GM18858 (cell line): ENCODE results near the gene MYCBP2.
"Not testable (repeated sequence)": the region's sequence is repeated elsewhere in the genome, so short reads cannot be mapped to it uniquely, and the experiment has no call there.

ENCODE experiments used
- ATAC-seq: cut with Tn5 transposase; IDR thresholded peaks from one replicate; pipeline ENCODE4 v1.9.1; 2021; ENCODE audit not compliant: unreplicated experiment

The MYCBP2 gene

DNA sequence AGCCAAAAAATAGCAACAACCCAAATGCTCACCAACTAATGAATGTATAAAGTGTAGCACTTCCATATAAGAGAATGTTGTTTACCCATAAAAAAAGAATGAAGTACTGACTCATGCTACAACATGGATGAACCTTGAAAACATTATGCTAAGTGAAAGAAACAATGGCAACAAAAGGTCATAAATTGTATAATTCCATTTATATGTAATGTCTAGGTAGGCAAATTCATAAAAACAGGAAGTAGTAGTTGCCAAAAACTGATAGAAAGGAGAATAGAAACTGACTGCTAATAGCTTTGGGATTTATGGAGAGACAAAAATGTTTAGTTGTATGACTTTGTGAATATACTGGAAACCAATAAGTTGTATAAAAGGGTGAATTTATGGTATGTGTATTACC lies 21.6 kb downstream of the MYCBP2 start:
- ATAC-seq, result no peak

DNA sequence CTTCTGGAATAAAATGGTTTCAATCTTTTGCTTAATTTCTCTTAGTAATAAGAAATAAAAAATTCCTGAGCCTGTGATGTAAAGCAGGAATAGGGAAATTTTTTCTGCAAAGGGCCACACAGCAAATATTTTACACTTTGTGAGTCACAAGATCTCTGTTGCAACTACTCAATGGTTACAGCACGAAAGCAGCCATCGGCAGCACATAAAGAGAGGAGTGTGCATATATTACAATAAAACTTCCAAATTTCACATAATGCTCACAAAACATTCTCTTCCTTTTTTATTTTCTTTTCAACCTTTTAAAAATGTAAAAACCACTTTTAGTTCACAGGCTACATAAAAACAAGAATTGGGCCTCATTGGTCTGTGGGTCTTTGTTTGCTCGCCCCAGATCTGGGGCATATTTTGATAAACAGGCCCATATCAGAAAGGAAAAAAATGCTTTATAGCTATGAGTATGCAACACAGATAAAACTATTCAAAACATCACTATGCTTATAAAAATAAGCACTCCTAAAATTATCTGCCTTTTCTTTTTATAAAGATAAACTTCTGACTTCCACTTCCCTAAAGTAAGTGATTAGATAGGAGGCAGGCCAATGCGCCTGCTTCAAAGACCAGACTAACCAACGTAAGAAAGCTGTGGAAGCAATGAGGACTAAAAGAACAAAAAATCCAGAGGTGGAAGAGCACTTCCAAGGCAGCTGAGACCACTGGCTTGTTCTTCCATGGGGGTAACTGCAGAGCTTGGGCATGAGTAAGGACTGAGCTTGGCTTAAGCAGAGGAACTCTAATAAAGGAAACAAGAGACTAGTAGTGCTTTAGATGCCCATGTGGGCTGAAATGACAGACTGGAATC lies 26.5 kb downstream of the MYCBP2 start:
- ATAC-seq, result no peak

DNA sequence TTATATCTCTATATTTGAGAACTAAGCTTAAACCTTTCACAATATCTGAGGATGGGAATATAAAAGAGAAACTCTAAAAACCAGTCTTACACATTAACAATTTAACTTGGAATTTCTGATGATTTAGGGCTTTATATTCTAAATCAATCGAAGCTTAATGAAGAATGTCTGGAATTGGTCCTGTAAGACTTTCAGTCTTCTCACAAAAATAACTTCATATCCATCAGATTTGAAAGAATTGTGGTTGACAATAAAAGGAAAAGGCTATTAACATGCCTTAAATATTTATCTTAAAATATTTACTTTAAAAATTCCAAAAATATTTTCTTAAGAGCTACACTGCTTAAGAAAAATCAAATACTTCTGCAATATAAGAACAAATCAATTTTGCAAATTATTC lies 27.3 kb downstream of the MYCBP2 start:
- no peak for ATAC-seq

DNA sequence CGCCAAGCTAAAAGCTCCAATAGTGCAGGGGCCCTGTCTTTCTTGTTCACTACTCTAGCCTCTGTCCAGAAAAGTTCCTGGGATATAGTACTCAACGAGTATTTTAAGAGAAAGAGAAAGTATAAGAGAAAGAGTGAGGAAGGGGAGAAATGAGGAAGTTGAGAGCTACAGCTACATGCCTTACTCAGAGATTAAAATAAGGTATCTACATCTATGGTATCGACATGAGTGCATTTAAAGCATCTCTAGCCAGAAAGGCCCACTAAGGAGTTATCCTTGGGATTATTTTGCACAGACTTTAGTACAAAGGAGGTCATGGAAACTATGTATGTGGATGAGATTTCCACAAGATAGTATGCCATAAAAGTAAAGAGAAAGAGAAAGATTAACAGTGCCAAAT lies 28.5 kb downstream of the MYCBP2 start:
- ATAC-seq, result peak; percentile 82

DNA sequence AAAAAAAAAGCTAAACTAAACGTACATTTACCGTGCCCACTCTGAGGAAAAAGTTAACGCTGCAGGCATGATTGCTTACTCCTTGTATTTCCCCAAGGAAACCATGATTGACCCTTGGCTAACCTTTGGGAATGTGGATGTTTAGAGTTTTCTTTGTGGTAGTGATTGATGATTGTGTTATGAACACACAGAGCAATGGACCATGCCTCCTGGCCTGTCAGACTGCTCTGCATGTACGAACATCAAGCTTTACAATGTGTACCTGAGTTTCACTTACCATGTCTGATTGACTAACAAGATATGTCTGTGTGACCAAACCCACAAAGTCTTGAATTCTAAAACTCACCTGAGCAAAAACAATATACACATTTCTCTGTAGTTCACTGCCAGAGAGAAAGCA lies 35.1 kb downstream of the MYCBP2 start:
- ATAC-seq, result no peak

DNA sequence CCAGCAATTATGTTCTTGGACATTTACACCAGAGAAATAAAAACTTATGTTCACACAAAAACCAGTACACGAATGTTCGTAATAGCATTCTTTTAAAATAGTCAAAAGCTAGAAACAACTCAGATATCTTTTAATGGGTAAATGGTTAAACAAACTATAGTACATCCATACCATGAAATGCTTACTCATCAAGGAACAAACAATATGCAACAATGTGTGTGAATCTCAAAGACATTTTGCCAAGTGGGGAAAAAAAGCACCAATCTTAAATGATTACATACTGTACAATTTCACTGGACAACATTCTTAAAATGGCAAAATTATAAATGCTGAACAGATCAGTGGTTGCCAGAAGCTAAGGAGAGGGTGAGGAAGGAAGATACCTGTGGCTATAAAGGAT lies 36.6 kb downstream of the MYCBP2 start:
- ATAC-seq, result no peak

DNA sequence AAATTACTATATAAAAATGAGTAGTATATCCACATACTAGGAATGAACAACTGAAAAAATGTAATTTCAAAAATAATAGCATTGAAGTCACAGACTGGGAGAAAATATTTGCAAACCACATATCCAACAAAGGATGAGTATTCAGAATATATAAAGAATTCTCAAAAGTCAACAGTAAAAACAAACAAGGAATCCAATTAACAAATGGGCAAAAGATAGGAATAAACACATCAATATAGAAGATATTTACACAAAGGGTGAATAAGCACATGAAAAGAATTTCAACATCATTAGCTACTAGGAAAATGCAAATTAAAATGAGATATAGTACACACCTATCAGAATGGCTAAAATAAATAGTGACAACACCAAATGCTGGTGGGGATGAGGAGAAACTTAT lies 37.0 kb downstream of the MYCBP2 start:
- no peak for ATAC-seq

DNA sequence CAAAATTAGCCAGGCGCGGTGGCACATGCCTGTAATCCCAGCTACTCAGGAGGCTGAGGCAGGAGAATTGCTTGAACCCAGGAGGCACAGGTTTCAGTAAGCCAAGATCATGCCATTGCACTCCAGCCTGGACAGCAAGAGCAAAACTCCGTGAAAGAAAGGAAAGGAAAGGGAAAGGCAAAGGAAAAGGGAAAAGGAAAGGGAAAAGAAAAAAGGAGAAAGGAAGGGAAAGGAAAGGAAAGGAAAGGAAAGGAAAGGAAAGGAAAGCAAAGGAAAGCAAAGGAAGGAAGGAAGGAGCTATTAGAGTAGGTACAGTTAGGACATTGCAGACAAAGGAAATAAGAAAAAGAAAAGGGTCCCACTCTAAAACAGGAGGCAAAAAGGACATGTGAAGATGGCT lies 41.3 kb downstream of the MYCBP2 start:
- ATAC-seq, result not testable (repeated sequence)

DNA sequence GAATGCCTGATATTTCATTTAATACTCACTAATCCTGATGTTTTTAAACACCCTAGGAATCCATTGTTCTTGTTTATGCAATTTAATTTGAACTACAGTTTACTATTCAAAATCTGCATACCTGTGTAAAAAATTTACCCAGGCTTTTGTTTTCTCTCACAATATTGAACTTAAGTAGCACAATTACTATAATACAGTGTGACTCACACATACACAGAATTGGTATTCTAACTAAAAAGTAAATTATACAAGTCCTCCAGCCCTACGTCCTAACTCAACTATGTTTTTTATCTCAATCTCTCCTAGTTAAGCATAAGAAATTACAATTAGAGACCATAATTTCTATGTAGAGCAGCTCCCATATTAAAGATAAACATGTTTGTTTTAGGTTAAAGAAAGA lies 41.8 kb downstream of the MYCBP2 start:
- ATAC-seq, result no peak

DNA sequence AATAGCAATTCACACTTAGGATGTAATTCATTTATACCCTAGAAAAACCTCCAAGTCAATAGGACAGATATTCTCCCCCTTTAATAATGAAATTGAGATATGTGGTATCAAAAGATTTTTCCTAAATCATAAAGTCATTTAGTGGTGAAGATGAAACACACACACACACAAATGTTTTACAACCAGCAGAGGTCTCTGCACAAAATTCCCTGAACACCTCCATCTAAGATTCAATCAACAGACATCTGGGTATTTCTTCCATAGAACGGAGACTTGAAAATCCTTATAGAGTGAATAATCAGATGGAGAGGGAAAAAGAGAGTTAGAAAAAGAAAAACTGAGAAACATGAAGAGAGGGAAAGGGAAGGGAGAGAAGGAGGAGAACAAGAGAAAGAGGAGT lies 52.8 kb downstream of the MYCBP2 start:
- no peak for ATAC-seq

DNA sequence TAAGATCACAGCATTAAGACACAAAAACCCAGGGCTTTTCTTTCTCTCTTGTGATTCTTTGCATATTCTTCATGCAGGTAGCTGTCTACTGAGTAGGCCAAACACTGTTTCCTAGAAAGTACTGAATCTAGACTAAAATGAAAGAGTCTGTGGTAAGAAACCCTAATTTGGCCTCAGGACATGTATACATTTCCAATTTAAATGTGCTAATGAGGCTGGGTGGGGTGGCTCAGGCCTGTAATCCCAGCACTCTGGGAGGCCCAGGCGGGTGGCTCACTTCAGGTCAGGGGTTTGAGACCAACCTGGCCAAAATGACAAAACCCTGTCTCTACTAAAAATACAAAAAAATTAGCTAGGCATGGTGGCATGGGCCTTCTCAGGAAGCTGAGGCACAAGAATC lies 57.8 kb downstream of the MYCBP2 start:
- ATAC-seq, result no peak

DNA sequence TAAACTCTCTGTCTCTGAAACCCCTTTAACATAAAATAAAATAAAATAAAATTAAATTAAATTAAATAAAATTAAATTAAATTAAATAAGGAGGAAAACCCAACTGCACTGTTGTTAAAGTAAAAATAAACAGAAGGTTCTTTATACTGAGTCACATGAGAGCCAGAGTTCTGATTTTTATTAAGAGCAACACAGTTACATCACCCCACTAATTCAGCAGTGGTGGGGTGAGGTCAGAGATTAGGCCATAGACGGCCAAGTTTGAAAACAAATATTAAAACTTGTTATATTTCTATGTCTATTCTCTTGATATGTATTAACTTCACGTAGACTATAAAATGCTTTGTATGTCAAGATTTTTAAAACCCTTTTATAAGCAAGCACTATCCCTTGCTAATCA lies 59.5 kb downstream of the MYCBP2 start:
- ATAC-seq, result no peak

DNA sequence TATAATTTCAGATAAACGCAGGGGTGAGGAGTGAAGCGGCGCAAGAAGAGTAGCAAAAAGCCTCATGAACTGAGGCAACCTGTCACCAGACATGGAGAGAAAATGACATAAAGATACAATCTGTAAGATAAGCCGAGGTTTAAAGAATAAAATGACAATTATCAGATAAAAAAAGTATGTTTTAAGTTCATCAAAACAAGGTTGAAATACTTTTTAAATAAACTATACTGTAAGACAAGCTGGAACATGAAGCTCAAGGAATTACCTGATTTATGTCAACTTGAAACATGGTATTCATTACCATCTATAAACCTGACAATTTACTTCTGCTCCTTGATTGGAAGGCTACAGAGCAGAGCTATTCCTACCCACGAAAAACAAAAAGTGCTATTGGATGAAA lies 61.6 kb downstream of the MYCBP2 start:
- ATAC-seq, result no peak

DNA sequence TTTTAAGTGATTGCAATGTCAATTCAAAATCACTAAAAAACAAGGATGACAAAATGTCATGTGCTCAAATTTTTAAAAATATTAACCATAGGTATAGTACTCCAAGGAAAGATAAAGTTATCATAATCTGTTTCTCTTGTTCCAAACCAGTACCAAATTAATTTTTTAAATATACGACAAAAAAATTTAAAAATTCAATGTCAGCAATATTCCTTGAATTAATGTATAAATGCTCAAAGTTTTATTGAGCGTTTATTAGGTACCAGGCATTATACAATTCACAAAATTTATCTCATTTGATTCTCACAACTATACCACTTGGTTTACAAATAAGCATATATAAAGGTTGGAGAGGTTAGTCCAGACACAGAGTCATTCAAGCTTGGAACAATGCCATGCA lies 64.7 kb downstream of the MYCBP2 start:
- ATAC-seq, result no peak

DNA sequence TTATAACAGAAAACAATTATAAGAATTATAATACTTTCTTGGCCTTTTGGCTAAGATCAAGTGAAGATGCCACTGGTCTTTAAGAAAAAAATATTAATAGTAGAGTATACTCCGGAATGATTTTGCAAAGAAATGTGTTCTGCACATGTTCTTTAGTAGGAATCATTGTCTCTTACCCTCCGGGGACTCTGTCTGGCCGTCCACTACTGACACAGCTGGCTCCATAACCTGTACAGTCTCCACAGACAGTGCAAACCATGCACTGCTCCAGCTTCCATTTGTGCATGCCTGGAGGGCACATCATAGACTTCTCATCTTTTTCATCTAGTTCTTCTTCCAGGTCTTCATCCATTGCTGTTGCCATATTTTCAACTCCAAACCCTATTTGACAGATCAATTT lies 75.9 kb downstream of the MYCBP2 start:
- no peak for ATAC-seq

DNA sequence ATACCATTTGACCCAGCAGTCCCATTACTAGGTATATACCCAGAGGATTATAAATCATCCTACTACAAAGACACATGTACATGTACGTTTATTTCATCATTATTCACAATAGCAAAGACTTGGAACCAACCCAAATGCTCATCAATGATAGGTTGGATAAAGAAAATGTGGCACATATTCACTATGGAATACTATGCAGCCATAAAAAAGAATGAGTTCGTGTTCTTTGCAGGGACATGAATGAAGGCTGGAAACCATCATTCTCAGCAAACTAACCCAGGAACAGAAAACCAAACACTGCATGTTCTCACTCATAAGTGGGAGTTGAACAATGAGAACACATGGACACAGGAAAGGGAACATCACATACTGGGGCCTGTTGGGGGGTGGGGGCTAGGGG lies 81.7 kb downstream of the MYCBP2 start:
- ATAC-seq, result not testable (repeated sequence)

DNA sequence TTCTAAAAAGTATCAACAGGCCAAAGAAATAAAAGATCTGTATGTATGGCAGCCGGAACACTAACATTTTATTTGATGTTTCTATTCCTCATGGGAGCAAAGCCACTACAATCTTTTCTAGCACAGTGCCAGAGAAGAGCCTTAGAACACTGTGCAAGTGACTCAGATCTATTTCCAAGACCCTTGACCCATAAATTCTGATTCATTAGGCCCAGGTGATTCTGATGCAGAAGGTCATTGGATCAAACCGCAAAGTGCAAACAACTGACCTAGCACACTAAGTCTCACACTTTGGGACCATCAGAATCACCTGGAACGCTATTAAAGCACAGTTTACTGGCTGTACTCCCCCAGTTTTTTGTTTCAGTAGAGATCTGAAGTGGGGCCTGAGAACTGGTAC lies 87.6 kb downstream of the MYCBP2 start:
- ATAC-seq, result no peak

DNA sequence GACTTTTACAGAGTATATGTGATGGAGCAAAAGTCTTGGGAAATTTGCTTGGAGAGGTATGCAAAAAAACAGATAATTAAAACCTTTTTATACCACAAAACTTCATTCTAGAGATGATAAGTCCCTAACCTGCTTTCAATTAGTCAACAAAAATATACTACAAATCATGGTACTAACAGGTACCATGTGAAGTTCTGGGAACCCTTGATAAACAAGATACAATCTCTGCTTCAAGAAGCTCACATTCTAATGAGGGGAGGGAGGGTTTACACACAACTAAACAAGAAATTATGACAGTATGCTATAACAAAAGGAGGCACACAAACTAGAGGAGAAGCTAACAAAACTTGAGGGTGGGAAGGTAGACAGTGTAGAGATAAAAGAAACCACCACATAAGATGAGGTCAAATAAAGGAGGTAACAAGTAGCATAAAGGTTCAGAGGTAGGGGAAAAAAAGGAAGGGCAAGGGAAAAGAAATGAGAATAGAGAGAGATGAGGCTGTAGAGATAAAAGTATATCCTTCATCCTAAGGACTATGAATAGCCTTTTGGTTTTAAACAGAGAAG lies 91.4 kb downstream of the MYCBP2 start:
- ATAC-seq, result no peak

DNA sequence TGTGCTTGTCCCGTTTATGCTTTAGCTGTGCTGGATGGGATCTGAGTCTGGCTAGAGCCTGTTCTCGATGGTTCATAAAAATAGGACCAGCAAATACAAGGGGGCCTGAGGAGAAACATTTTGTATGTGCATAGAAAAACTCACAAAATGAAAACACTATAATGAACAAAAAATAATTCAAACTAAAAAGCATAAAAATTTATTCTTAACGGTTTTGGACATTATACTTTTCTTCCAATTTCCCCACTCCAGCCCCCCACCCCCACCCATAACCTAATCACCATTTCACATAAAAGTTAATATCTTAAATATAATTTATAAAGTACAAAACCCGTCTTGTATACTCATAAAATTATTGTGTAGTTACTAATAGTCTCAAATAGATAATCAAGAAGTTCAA lies 93.7 kb downstream of the MYCBP2 start:
- no peak for ATAC-seq

DNA sequence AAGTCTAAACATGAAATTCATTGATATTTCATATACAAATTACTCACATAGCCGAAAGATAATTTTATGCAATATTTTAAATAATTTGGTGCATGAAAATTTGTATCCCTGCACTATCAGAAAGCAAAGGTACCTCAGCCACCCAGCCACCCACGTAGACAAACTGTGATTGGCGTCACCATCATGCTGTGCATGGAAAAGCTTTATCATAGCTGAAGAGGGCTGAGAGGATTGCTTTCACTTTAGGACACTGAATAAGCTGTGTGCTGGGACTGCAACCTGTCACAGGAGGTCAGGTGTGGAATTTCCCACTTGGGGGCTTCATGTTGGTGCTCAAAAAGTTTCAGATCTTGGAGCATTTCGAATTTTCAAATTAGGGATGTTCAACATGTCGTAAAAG lies 96.3 kb downstream of the MYCBP2 start:
- ATAC-seq, result no peak

DNA sequence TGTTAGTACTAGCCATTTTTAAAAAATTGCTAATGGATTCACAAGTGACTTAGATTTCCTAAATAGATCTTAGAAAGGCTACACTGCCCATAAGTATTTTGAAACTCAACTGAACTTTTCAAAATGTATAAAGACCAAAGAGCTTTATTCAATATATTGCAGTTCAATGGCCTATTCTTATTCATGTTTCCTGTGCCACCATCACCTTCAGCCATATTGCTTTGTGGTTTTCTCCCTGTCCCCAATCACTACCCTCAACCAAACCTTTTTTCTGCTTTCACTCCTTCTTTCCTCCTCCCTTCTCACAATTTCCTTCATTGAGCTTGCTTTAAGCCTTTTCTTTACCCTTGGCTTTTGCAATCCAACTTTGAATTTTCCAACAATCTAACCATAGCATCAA lies 100.9 kb downstream of the MYCBP2 start:
- no peak for ATAC-seq

DNA sequence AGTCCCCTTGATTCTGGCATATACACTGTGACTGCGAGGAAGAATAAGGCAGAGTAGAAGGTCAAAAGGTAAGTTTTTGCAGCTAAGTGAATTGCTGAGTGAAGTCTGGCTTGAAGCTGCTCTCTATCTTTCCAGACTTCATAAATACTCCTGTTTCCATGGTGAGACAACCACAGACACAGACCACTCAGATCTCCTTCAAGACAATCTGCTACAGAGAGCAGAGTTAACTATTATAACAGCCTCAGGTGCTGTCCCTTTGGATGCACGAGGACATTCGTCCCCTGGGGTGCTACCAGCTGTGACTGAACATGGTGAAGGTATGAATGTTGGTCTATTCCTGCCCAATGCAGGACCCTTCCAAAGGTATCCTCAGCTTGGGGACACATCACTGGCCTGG lies 104.0 kb downstream of the MYCBP2 start:
- no peak for ATAC-seq
